Endothelial cell of umbilical vein (primary cell): ENCODE data around the gene KITLG. TPM values are rescaled to one million over a fixed set of nuclear protein-coding genes. Genes with fewer than 3 reads are reported as not detected.

Experiments
- BruUV-seq: library from RNA; stranded (reverse); fragments of 400-500 nt; replicated peaks from 2 replicates; lab custom pipeline; 2021; lab: Mats Ljungman, UMichigan
- CTCF ChIA-PET: fragments of 300-600, 350-600 bp; sonication (Branson Sonifier 250); formaldehyde crosslinking; loops from one replicate; lab custom pipeline; 2021; ENCODE audit warnings: antibody characterized with exemption, inconsistent platforms; lab: Charles Lee
- POLR2A ChIA-PET: fragments of 300-600, 350-600 bp; sonication (Branson Sonifier 250); formaldehyde crosslinking; loops from one replicate; lab custom pipeline; 2021; ENCODE audit warnings: antibody characterized with exemption, inconsistent platforms; lab: Charles Lee
- DNase-seq: peaks from one replicate; pipeline ENCODE4 v3.0.0-alpha.2; 2011; ENCODE audit warnings: low read depth, low spot score
- FAIRE-seq: peaks from 2 replicates; lab custom pipeline; 2011; peaks lifted over from hg19 to GRCh38; lab: Jason Lieb, UNC
- H2AFZ ChIP-seq: 2 replicates; pipeline ENCODE4 v1.6.0; 2012; ENCODE audit warnings: low read depth, low read length, control low read depth, inconsistent platforms
- H3K27ac ChIP-seq: 2 replicates; pipeline ENCODE4 v1.5.1; 2011; ENCODE audit warnings: low read depth, mild to moderate bottlenecking, control low read depth, low read length, moderate library complexity; ENCODE audit not compliant: insufficient read depth
- H3K27me3 ChIP-seq, 2 experiments: 2 replicates each; pipeline versions ENCODE4 v1.6.0 to v1.6.1; 2011; ENCODE audit warnings: low read length in 2 of 2, mixed read lengths in 1 of 2; ENCODE audit not compliant: control insufficient read depth in 2 of 2, insufficient read depth in 2 of 2
- H3K36me3 ChIP-seq, 2 experiments: 2 replicates in 1 of 2; 3 replicates in 1 of 2; pipeline ENCODE4 v1.5.1; 2011; ENCODE audit warnings: low read length in 2 of 2, mild to moderate bottlenecking in 1 of 2, moderate library complexity in 1 of 2; ENCODE audit not compliant: control insufficient read depth in 2 of 2, insufficient read depth in 2 of 2; ENCODE audit errors: extremely low read depth in 1 of 2
- H3K4me1 ChIP-seq: 3 replicates; pipeline ENCODE4 v1.5.1; 2011; ENCODE audit warnings: mild to moderate bottlenecking, low read length; ENCODE audit not compliant: control insufficient read depth, insufficient read depth; ENCODE audit errors: extremely low read depth
- H3K4me2 ChIP-seq: 2 replicates; pipeline ENCODE4 v1.6.1; 2011; ENCODE audit warnings: low read length, control low read depth, mixed read lengths; ENCODE audit not compliant: insufficient read depth
- H3K4me3 ChIP-seq, 3 experiments: fragments of 200-600 bp in 1 of 3; sonication (generic), shearing (Covaris generic) in 1 of 3; replicated peaks in 1 of 3; 2 replicates each; pipeline ENCODE4 v1.5.1; 2011 to 2016; ENCODE audit warnings: control low read depth in 3 of 3, low read length in 3 of 3, mild to moderate bottlenecking in 2 of 3, inconsistent platforms in 1 of 3, low read depth in 1 of 3, moderate library complexity in 1 of 3; ENCODE audit not compliant: insufficient read depth in 1 of 3
- H3K79me2 ChIP-seq: 2 replicates; pipeline ENCODE4 v1.6.0; 2012; ENCODE audit warnings: low read length, inconsistent platforms; ENCODE audit not compliant: control insufficient read depth, insufficient read depth
- H3K9ac ChIP-seq: replicated peaks from 2 replicates; pipeline ENCODE3; 2011; ENCODE audit warnings: low read length, control low read depth; ENCODE audit not compliant: insufficient read depth; ENCODE audit errors: extremely low read depth
- H3K9me1 ChIP-seq: replicated peaks from 3 replicates; pipeline ENCODE4 v1.6.0; 2011; ENCODE audit warnings: mild to moderate bottlenecking, low read length; ENCODE audit not compliant: control insufficient read depth, insufficient read depth; ENCODE audit errors: extremely low read depth
- H3K9me3 ChIP-seq: replicated peaks from 2 replicates; pipeline ENCODE4 v1.5.1; 2012; ENCODE audit warnings: low read length, inconsistent platforms; ENCODE audit not compliant: control insufficient read depth, insufficient read depth
- H4K20me1 ChIP-seq: replicated peaks from 2 replicates; pipeline ENCODE3; 2011; ENCODE audit warnings: mild to moderate bottlenecking, low read length; ENCODE audit not compliant: control insufficient read depth, insufficient read depth; ENCODE audit errors: extremely low read depth
- EZH2 ChIP-seq: IDR thresholded peaks from 2 replicates; pipeline ENCODE4 v1.6.1; 2012; ENCODE audit warnings: borderline replicate concordance, low read depth, mild to moderate bottlenecking, moderate library complexity, low read length, inconsistent platforms; ENCODE audit not compliant: severe bottlenecking
- FOS ChIP-seq: IDR thresholded peaks from 2 replicates; pipeline ENCODE4 v1.6.1; 2011; ENCODE audit warnings: mild to moderate bottlenecking, low read length, moderate library complexity, borderline replicate concordance; ENCODE audit not compliant: insufficient read depth
- GATA2 ChIP-seq: IDR thresholded peaks from 2 replicates; pipeline ENCODE4 v1.7.0; 2011; ENCODE audit warnings: low read depth, mild to moderate bottlenecking, moderate library complexity, mixed read lengths, low read length; ENCODE audit not compliant: insufficient read length, insufficient read depth
- JUN ChIP-seq: IDR thresholded peaks from 2 replicates; pipeline ENCODE4 v1.6.1; 2011; ENCODE audit warnings: borderline replicate concordance, low read depth; ENCODE audit not compliant: insufficient read length, insufficient read depth
- MYC ChIP-seq: IDR thresholded peaks from one replicate; pipeline ENCODE4 v1.6.1; 2011; ENCODE audit warnings: mild to moderate bottlenecking, low read depth, low read length
- POLR2A ChIP-seq: IDR thresholded peaks from 2 replicates; pipeline ENCODE4 v1.6.1; 2012; ENCODE audit warnings: low read depth, mild to moderate bottlenecking, control low read depth, low read length
- POLR2AphosphoS5 ChIP-seq: IDR thresholded peaks from 2 replicates; pipeline ENCODE4 v1.6.1; 2012; ENCODE audit warnings: low read depth, mild to moderate bottlenecking, control low read depth, low read length, moderate library complexity; ENCODE audit not compliant: insufficient read depth
- dilution Hi-C: fragments of 300-500 bp; cut with MboI; formaldehyde crosslinking; loops from one replicate; pipeline ENCODE4 v1.15.0; 2019; ENCODE audit warnings: low sequenced_read_pairs; ENCODE audit not compliant: extremely low pct_ligation_motif_present
- intact Hi-C: fragments of 100-400 bp; cut with micrococcal nuclease; formaldehyde crosslinking; loops from one replicate; pipeline ENCODE4 v1.10.0; 2022
- polyA plus RNA-seq, 4 experiments: library from polyadenylated mRNA; depleted of rRNA in 3 of 4; stranded (reverse) in 3 of 4; unstranded in 1 of 4; fragments of >200 nt; gene quantifications; 2 replicates each; pipeline versions ENCODE4 v1.2.1 to v1.2.3, GENCODE V29; 2011 to 2012; ENCODE audit warnings: missing spikeins in 1 of 4
- total RNA-seq: library from RNA; stranded (reverse); gene quantifications from 2 replicates; pipeline ENCODE4 v1.2.3, GENCODE V29; 2021
- TF ChIP-seq, protein P1 (sequence below), 2 donors: IDR thresholded peaks; 1 replicate in 1 of 2; 2 replicates in 1 of 2; pipeline ENCODE4 v1.5.1; 2011; ENCODE audit warnings: low read length in 2 of 2, mild to moderate bottlenecking in 2 of 2, moderate library complexity in 2 of 2, control low read depth in 1 of 2, inconsistent platforms in 1 of 2, low read depth in 1 of 2; ENCODE audit not compliant: insufficient read depth in 1 of 2; ENCODE audit errors: extremely low read depth in 1 of 2
- TF ChIP-seq, protein P2 (sequence below): IDR thresholded peaks from 2 replicates; pipeline ENCODE4 v1.6.1; 2011; ENCODE audit not compliant: insufficient read depth, insufficient read length

The KITLG gene
- total and polyA plus RNA-seq, 2 donors (not counting 3 experiments of a cell fraction or from before 2014, with no cell fraction given): 3.8 to 32.5 TPM

DNA sequence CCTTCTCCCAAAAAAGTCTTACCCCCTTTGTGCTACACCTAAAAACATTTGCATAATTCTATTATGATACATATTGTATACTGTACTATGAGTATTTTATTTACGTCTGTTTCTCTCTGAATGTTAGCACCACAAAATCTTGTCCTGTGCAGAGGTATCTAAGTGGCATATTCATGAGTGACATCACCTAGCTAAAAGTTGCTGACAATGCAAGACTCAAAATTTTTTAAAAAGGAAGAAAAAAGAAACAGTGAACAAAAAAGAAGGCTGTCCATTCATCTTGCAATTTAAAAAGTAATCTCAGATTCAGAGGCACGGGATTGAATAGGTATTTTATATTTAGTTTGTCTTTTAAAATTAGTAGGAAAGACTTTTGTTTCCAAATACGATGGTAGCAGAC, 69.4 kb downstream of the KITLG start:
- dilution Hi-C loops (no loop called here), intact Hi-C loops (no loop called here)
- no peak for FAIRE-seq
- Histone ChIP-seq H3K9me1 (no peaks in the 10 kb centered on the region), H3K4me3 (no peak overlapping the region), H3K36me3 (peaks cover 0 to 4% of the 10 kb centered on the region in 2 experiments), H3K27me3 (no peaks in the 10 kb centered on the region), H3K79me2 (no peaks in the 10 kb centered on the region), H3K4me2 (no peak overlapping the region), H4K20me1 (no peaks in the 10 kb centered on the region), H3K27ac (no peak overlapping the region), H3K9me3 (no peaks in the 10 kb centered on the region), H2AFZ (no peak overlapping the region), H3K9ac (no peak overlapping the region), H3K4me1 (no peaks in the 10 kb centered on the region)
- BruUV-seq: no TSS peak
- CTCF ChIA-PET: interaction anchor here (1.2 kb wide), 1 partner anchor 28 kb away, joined by 3 read pairs; no protein-coding TSS in a partner anchor
- TF ChIP-seq, protein P1, sequence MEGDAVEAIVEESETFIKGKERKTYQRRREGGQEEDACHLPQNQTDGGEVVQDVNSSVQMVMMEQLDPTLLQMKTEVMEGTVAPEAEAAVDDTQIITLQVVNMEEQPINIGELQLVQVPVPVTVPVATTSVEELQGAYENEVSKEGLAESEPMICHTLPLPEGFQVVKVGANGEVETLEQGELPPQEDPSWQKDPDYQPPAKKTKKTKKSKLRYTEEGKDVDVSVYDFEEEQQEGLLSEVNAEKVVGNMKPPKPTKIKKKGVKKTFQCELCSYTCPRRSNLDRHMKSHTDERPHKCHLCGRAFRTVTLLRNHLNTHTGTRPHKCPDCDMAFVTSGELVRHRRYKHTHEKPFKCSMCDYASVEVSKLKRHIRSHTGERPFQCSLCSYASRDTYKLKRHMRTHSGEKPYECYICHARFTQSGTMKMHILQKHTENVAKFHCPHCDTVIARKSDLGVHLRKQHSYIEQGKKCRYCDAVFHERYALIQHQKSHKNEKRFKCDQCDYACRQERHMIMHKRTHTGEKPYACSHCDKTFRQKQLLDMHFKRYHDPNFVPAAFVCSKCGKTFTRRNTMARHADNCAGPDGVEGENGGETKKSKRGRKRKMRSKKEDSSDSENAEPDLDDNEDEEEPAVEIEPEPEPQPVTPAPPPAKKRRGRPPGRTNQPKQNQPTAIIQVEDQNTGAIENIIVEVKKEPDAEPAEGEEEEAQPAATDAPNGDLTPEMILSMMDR (IDR thresholded peaks at IDR 0.05; ENCODE audit: extremely low read depth in 1 of 2, insufficient read depth in 1 of 2, low read depth in 1 of 2, low read length in 2 of 2): no peak
- TF ChIP-seq, protein P2, sequence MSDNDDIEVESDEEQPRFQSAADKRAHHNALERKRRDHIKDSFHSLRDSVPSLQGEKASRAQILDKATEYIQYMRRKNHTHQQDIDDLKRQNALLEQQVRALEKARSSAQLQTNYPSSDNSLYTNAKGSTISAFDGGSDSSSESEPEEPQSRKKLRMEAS: no peak
- TF ChIP-seq GATA2 (no peak), FOS (no peak), POLR2A (no peak), POLR2AphosphoS5 (no peak), JUN (no peak), MYC (no peak), EZH2 (no peak)
- POLR2A ChIA-PET: no interaction called here
- no peak for DNase-seq
